Measurements from ENCODE around the gene ATRAID. TPM values are rescaled to one million over a fixed set of nuclear protein-coding genes. Genes with fewer than 3 reads are reported as not detected.
A peak's percentile ranks its signal among the peaks of the same experiment; 100 is the strongest.

The ATRAID gene, protein sequence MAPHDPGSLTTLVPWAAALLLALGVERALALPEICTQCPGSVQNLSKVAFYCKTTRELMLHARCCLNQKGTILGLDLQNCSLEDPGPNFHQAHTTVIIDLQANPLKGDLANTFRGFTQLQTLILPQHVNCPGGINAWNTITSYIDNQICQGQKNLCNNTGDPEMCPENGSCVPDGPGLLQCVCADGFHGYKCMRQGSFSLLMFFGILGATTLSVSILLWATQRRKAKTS
- total RNA-seq (2013), result 124 TPM
- 100 to 1,000 TPM; 120 to 298 (median 287) TPM for polyA plus RNA-seq
- polyA minus RNA-seq, result 49.3 and 69.2 TPM in 2 replicates
- 5.8 to 41.3 (median 30.7) reads per million in 11 experiments for total RNA-seq

DNA sequence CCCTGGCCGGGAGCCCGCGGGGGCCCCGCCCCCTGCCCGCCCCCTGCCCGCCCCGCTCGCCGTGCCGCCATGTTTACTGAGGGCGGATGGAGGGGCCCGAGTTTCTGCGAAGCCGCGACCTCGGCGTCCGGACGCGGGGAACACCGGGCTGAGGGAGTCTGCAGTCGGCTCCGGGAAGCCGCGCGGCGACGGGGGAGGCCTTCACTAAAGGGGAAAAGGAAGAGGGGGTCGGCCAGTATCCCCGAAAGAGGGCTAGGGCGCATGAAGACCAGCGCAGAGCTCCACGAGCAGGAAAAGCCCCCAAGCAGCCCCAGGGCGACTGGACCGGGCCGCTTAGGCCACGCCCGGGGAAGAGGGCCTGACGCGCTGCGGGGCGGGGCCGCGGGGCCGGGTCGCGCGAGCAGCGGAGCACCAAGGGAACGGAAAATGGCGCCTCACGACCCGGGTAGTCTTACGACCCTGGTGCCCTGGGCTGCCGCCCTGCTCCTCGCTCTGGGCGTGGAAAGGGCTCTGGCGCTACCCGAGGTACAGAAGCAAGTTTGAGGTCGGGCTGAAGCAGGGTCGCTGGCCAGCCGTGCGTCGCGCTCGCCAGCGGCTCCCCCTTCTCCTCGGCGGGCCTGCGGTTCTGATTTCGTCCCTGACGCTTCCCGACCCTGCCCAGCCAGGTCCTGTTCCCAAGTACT, at the start of gene ATRAID, which contains the start of gene SLC5A6:
Gene ATRAID (plus strand): TSS at position 99 of the 683 bp plus-strand sequence. CDS start 328 bp downstream, at position 427.
Gene SLC5A6 (minus strand): TSS at position 326 of the 683 bp plus-strand sequence. CDS start 4,618 bp downstream, outside the sequence.
- H3K9me3 Mint-ChIP-seq, result peaks cover 0 to 3% (median 0%) of the 10 kb centered on the region in 7 donors
- peak within 1 kb of the TSS; percentile 66 to 86 (median 78) for H3K4me3 ChIP-seq (replicated peaks in 1 of 3; ENCODE audit: low read depth in 2 of 3, low read length in 3 of 3)
- H3K36me3 Mint-ChIP-seq, result peaks cover 29 to 34% of the 10 kb centered on the region in 2 donors
- H3K27ac Mint-ChIP-seq, result peak within 1 kb of the TSS; percentile 98 to 100 (median 100)
- peaks cover 23% of the 10 kb centered on the region for H3K4me1 Mint-ChIP-seq
- H2AFZ ChIP-seq (ENCODE audit: insufficient read depth, low read depth, low read length, poor library complexity, severe bottlenecking), result peak within 1 kb of the TSS; percentile 91
- no peaks in the 10 kb centered on the region for H3K27me3 ChIP-seq (ENCODE audit: control insufficient read depth in 2 of 2, insufficient read depth in 2 of 2, low read length in 2 of 2)
- H3K36me3 ChIP-seq (replicated peaks in 1 of 2; ENCODE audit: control insufficient read depth in 1 of 2, insufficient read depth in 2 of 2, low read length in 2 of 2), result peaks cover 14 to 44% of the 10 kb centered on the region in 2 donors
- WGBS (ENCODE audit: insufficient coverage), result under 1% methylated on average over 68 of the region's 73 CpGs
- H3K79me2 ChIP-seq (ENCODE audit: insufficient read depth, low read length), result peaks cover 9% of the 10 kb centered on the region
- H4K20me1 ChIP-seq (ENCODE audit: insufficient read depth, low read length), result no peaks in the 10 kb centered on the region
- peaks cover 0 to 1% (median 0%) of the 10 kb centered on the region in 3 donors for H3K27me3 Mint-ChIP-seq (ENCODE audit: low read depth in 3 of 3)
- intact Hi-C loops (cut with micrococcal nuclease), result loop anchor here (1.0 to 5.0 kb wide), 6 partner anchors 78 to 280 kb away; partner anchors contain the start of genes GTF3C2 (in 1 of the 2), KHK (in 1 of the 2), NRBP1 (in 1 of the 2) and PREB (in 1 of the 2)
- DNase-seq, result peak; percentile 81 to 84 (median 84)
- H3K27ac ChIP-seq (ENCODE audit: low read depth in 1 of 2, low read length in 2 of 2), result peak within 1 kb of the TSS; percentile 94 to 99
- H3K9me3 ChIP-seq (replicated peaks in 1 of 2; ENCODE audit: control insufficient read depth in 1 of 2, insufficient read depth in 1 of 2, low read length in 2 of 2), result no peaks in the 10 kb centered on the region
- peak within 1 kb of the TSS; percentile 98 for H3K9ac ChIP-seq (ENCODE audit: insufficient read depth, low read length, poor library complexity, severe bottlenecking)
- TF ChIP-seq, protein P1, sequence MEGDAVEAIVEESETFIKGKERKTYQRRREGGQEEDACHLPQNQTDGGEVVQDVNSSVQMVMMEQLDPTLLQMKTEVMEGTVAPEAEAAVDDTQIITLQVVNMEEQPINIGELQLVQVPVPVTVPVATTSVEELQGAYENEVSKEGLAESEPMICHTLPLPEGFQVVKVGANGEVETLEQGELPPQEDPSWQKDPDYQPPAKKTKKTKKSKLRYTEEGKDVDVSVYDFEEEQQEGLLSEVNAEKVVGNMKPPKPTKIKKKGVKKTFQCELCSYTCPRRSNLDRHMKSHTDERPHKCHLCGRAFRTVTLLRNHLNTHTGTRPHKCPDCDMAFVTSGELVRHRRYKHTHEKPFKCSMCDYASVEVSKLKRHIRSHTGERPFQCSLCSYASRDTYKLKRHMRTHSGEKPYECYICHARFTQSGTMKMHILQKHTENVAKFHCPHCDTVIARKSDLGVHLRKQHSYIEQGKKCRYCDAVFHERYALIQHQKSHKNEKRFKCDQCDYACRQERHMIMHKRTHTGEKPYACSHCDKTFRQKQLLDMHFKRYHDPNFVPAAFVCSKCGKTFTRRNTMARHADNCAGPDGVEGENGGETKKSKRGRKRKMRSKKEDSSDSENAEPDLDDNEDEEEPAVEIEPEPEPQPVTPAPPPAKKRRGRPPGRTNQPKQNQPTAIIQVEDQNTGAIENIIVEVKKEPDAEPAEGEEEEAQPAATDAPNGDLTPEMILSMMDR (IDR thresholded peaks at IDR 0.05), result no peak
- H3K4me3 Mint-ChIP-seq, result peak within 1 kb of the TSS; percentile 92 to 98
- peaks cover 17 to 24% of the 10 kb centered on the region in 2 donors for H3K4me1 ChIP-seq (ENCODE audit: control insufficient read depth in 1 of 2, insufficient read depth in 2 of 2, low read length in 2 of 2)
- H3K4me2 ChIP-seq (replicated peaks; ENCODE audit: extremely low read depth, low read length, poor library complexity, severe bottlenecking), result peak within 1 kb of the TSS; percentile 80
